Mammary epithelial cell (primary cell): ENCODE data around the gene SPRR1B.

Experiments
- CTCF ChIP-seq, 2 donors: IDR thresholded peaks in 1 of 2; conservative IDR thresholded peaks in 1 of 2; 2 replicates each; pipeline ENCODE4 v1.5.1; 2011 to 2012; ENCODE audit warnings: inconsistent platforms in 2 of 2, low read length in 2 of 2, mild to moderate bottlenecking in 2 of 2, control low read depth in 1 of 2, low read depth in 1 of 2; ENCODE audit not compliant: insufficient read depth in 1 of 2; ENCODE audit errors: extremely low read depth in 1 of 2
- EZH2 ChIP-seq: IDR thresholded peaks from 2 replicates; pipeline ENCODE4 v1.6.1; 2012; ENCODE audit warnings: low read length, inconsistent platforms, borderline replicate concordance

GRCh38 chr1:153025797-153026196 lies 5.2 kb upstream of the SPRR1B start:
- no peak for TF ChIP-seq CTCF (conservative IDR thresholded peaks at IDR 0.05 in 1 of 2, IDR thresholded peaks at IDR 0.05 in 1 of 2; ENCODE audit: extremely low read depth in 1 of 2, insufficient read depth in 1 of 2, low read depth in 1 of 2, low read length in 2 of 2)
- TF ChIP-seq EZH2, result no peak
